Esophagus muscularis mucosa (tissue), 4 donors: Measurements from ENCODE around the gene TRAK1. TPM values are rescaled to one million over a fixed set of nuclear protein-coding genes. Genes with fewer than 3 reads are reported as not detected.

Source experiments
- DNase-seq: peaks from one replicate; pipeline ENCODE4 v3.0.0-alpha.2; 2017; ENCODE audit errors: extremely low spot score
- H3K27ac ChIP-seq, 4 donors: fragments of 200-600 bp; sonication (generic); replicated peaks in 1 of 4; 1 replicate in 3 of 4; 2 replicates in 1 of 4; pipeline ENCODE4 v1.5.1; 2016 to 2019; ENCODE audit warnings: mild to moderate bottlenecking in 1 of 4
- H3K27me3 ChIP-seq, 4 donors: fragments of 200-600 bp; sonication (generic); one replicate each; pipeline versions ENCODE4 v1.5.1 to v1.6.0; 2016 to 2019
- H3K36me3 ChIP-seq, 4 donors: fragments of 200-600 bp; sonication (generic); one replicate each; pipeline ENCODE4 v1.5.1; 2016 to 2019
- H3K4me1 ChIP-seq, 4 donors: fragments of 200-600 bp; sonication (generic); one replicate each; pipeline ENCODE4 v1.5.1; 2016 to 2019
- H3K4me3 ChIP-seq, 4 donors: fragments of 200-600 bp; sonication (generic); 1 replicate in 2 of 4; 2 replicates in 2 of 4; pipeline ENCODE4 v1.5.1; 2016 to 2019; ENCODE audit warnings: mild to moderate bottlenecking in 4 of 4, moderate library complexity in 1 of 4
- H3K9me3 ChIP-seq, 4 donors: fragments of 200-600 bp; sonication (generic); 1 replicate in 3 of 4; 2 replicates in 1 of 4; pipeline ENCODE4 v1.5.1; 2016 to 2019
- CTCF ChIP-seq, 3 experiments: fragments of 200-600 bp in 2 of 3; fragments of 450-650 bp in 1 of 3; sonication (generic) in 2 of 3; IDR thresholded peaks; one replicate each; pipeline ENCODE4 v1.5.1; 2017 to 2019; ENCODE audit warnings: antibody characterized with exemption in 3 of 3, mild to moderate bottlenecking in 2 of 3, moderate library complexity in 1 of 3
- EP300 ChIP-seq: sonication (generic); formaldehyde crosslinking; IDR thresholded peaks from one replicate; pipeline ENCODE4 v1.6.1; 2017; ENCODE audit warnings: antibody characterized with exemption
- POLR2A ChIP-seq: fragments of 450-650 bp; IDR thresholded peaks from one replicate; pipeline ENCODE4 v1.6.1; 2017; ENCODE audit warnings: antibody characterized with exemption, moderate library complexity, mild to moderate bottlenecking, low read depth
- POLR2AphosphoS5 ChIP-seq, 2 donors: sonication (generic); formaldehyde crosslinking; IDR thresholded peaks; one replicate each; pipeline ENCODE4 v1.6.1; 2017; ENCODE audit warnings: antibody characterized with exemption in 2 of 2
- WGBS: methylation state at CpG from one replicate; pipeline ENCODE4 v1.1.5; 2018; 5-methylcytosine and 5-hydroxymethylcytosine counted together
- intact Hi-C: fragments of 100-400 bp; cut with DNase I; formaldehyde crosslinking; loops from one replicate; pipeline ENCODE4 v1.15.1; 2023
- total RNA-seq, 4 donors: library from RNA; depleted of rRNA; stranded (reverse); fragments of >200 nt; gene quantifications; one replicate each; pipeline versions ENCODE4 v1.1.0 to v1.2.1, GENCODE V29; 2016

The TRAK1 gene
- total RNA-seq, 4 donors from 2014 or later, result 45.7 to 74.8 (median 57.7) TPM

DNA sequence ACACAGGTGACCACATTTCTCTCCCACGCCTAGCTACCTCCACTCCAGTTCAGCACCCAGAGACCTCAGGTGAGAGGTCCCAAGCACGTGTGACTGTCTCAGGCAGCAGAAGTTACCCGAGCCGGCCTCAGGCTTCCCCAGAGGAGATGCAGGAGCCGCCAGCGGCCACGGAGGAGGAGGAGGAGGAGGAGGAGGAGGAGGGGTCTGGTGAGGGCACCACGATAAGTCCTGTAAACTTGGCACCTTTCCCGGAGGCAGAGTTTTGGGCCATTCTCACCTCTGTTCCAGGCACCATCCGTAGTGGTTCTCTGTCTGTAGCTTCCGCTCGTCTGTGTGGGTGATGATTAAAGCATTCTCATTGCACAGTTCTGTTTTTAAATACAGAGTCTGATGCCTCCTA lies 118.8 kb downstream of the TRAK1 start:
- intact Hi-C loops, result no loop called here
- Histone ChIP-seq H3K36me3 (peaks cover 39 to 81% (median 65%) of the 10 kb centered on the region in 4 donors), H3K27me3 (no peaks in the 10 kb centered on the region), H3K4me1 (peaks cover 0 to 11% (median 3%) of the 10 kb centered on the region in 4 donors), H3K27ac (no peak overlapping the region), H3K4me3 (no peak overlapping the region), H3K9me3 (no peaks in the 10 kb centered on the region)
- no peak for DNase-seq
- WGBS, result 76% methylated on average over 11 of the region's 12 CpGs
- TF ChIP-seq CTCF (IDR thresholded peaks at IDR 0.05) (no peak), EP300 (no peak), POLR2AphosphoS5 (IDR thresholded peaks at IDR 0.05) (no peak), POLR2A (no peak)

DNA sequence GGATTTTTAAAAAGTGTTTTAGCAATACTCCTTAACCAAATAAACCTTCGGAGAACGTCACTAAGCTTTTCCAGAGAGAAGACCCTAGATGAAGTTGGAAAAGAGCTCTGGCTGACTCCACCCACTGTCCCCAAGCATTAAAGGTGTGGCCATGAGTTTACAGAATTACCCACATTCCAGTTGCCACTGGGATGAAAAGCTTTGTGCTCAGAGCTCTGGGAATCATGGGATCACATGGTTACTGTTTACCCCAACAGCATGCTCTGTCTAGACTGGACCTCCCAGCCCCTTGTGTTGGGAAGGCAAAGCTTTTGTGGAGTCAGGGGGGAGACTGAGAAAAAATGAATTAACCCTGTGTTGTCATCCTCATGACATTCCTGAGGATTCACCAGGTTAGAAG lies 119.6 kb downstream of the TRAK1 start:
- no peak for DNase-seq
- H3K4me1 ChIP-seq, result peaks cover 0 to 15% (median 6%) of the 10 kb centered on the region in 4 donors
- no peaks in the 10 kb centered on the region for H3K9me3 ChIP-seq
- peaks cover 36 to 83% (median 63%) of the 10 kb centered on the region in 4 donors for H3K36me3 ChIP-seq
- 89% methylated on average over 2 of the region's 2 CpGs for WGBS
- no peak overlapping the region for H3K4me3 ChIP-seq
- no peaks in the 10 kb centered on the region for H3K27me3 ChIP-seq
- no peak overlapping the region for H3K27ac ChIP-seq
- TF ChIP-seq POLR2A (no peak), EP300 (no peak), CTCF (IDR thresholded peaks at IDR 0.05) (no peak), POLR2AphosphoS5 (IDR thresholded peaks at IDR 0.05) (no peak)
- intact Hi-C loops, result no loop called here

DNA sequence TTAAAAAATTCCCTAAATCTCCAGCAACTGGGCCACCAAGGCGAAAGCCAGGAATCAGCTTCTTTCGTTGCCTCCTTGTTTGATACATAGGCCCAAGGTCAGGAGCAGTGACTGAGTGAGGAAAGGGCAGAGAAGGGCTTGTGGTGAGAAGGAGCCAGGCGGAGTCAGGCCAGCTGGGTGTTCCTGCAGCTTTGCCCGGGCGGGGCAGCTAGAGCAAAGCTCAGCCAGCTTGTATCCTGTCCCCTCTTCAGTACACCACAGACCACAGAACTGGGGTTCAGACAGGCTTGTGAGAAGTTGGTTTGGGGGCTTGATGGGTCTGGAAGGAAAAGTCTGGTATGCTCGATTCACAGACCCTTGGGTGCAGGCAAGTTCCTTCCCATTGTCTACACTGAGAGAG lies 122.3 kb downstream of the TRAK1 start:
- H3K9me3 ChIP-seq, result no peaks in the 10 kb centered on the region
- peaks cover 0 to 15% (median 6%) of the 10 kb centered on the region in 4 donors for H3K4me1 ChIP-seq
- H3K36me3 ChIP-seq, result peaks cover 24 to 90% (median 59%) of the 10 kb centered on the region in 4 donors
- WGBS, result 84% methylated on average over 6 of the region's 6 CpGs
- H3K4me3 ChIP-seq, result no peak overlapping the region
- TF ChIP-seq EP300 (no peak), CTCF (IDR thresholded peaks at IDR 0.05) (no peak), POLR2A (no peak), POLR2AphosphoS5 (IDR thresholded peaks at IDR 0.05) (no peak)
- intact Hi-C loops, result no loop called here
- DNase-seq, result no peak
- no peak overlapping the region for H3K27ac ChIP-seq
- H3K27me3 ChIP-seq, result no peaks in the 10 kb centered on the region

- Histone ChIP-seq H3K4me3 (no peak overlapping the region), H3K36me3 (peaks cover 20 to 90% (median 57%) of the 10 kb centered on the region in 4 donors), H3K27ac (no peak overlapping the region), H3K9me3 (no peaks in the 10 kb centered on the region), H3K4me1 (peaks cover 0 to 15% (median 6%) of the 10 kb centered on the region in 4 donors), H3K27me3 (no peaks in the 10 kb centered on the region)
- 70% methylated on average over 2 of the region's 2 CpGs for WGBS
- TF ChIP-seq EP300, result no peak
- no peak for TF ChIP-seq POLR2A
- intact Hi-C loops, result no loop called here
- no peak for DNase-seq
Observed at GRCh38 chr3:42214064-42214463, 122.9 kb downstream of the TRAK1 start.

GRCh38 chr3:42214565-42215283 lies 123.6 kb downstream of the TRAK1 start:
- Histone ChIP-seq H3K27ac (no peak overlapping the region), H3K4me3 (no peak overlapping the region), H3K4me1 (peaks cover 0 to 15% (median 6%) of the 10 kb centered on the region in 4 donors), H3K9me3 (no peaks in the 10 kb centered on the region), H3K36me3 (peaks cover 15 to 90% (median 54%) of the 10 kb centered on the region in 4 donors), H3K27me3 (no peaks in the 10 kb centered on the region)
- no peak for TF ChIP-seq CTCF (IDR thresholded peaks at IDR 0.05)
- TF ChIP-seq POLR2AphosphoS5 (IDR thresholded peaks at IDR 0.05), result no peak
- no peak for TF ChIP-seq EP300
- WGBS, result 66% methylated on average over 8 of the region's 8 CpGs
- intact Hi-C loops, result no loop called here
- DNase-seq, result no peak
